Measurements from ENCODE around the gene KRT14.

GRCh38 chr17:41617136-41617535 is 30.4 kb upstream of the KRT14 start:
- TF ChIP-seq SMC3 (IDR thresholded peaks at IDR 0.05; ENCODE audit: low read depth, low read length) = no peak
- no peak for TF ChIP-seq POLR2A (IDR thresholded peaks at IDR 0.05; ENCODE audit: low read depth, low read length)
- no peak for TF ChIP-seq CTCF (conservative IDR thresholded peaks at IDR 0.05; ENCODE audit: low read depth, low read length)
- TF ChIP-seq RAD21 (IDR thresholded peaks at IDR 0.05; ENCODE audit: low read length) = no peak
- no peak for TF ChIP-seq MAZ (IDR thresholded peaks at IDR 0.05; ENCODE audit: borderline replicate concordance, low read depth, low read length)
- TF ChIP-seq USF2 (IDR thresholded peaks at IDR 0.05; ENCODE audit: low read depth, low read length) = no peak
- TF ChIP-seq CEBPB (IDR thresholded peaks at IDR 0.05; ENCODE audit: low read depth, low read length) = no peak
- TF ChIP-seq MXI1 (IDR thresholded peaks at IDR 0.05; ENCODE audit: borderline replicate concordance, low read depth, low read length) = no peak
- no peak for TF ChIP-seq RFX5 (IDR thresholded peaks at IDR 0.05; ENCODE audit: low read depth, low read length)
- no peak for TF ChIP-seq ELK1 (IDR thresholded peaks at IDR 0.05; ENCODE audit: borderline replicate concordance, low read depth, low read length)
- TF ChIP-seq MAFK (IDR thresholded peaks at IDR 0.05; ENCODE audit: low read depth, low read length) = no peak
- no peak for TF ChIP-seq CHD1 (IDR thresholded peaks at IDR 0.05; ENCODE audit: low read depth, low read length)
- no peak for TF ChIP-seq BHLHE40 (IDR thresholded peaks at IDR 0.05; ENCODE audit: low read depth, low read length)
- no peak for TF ChIP-seq FOS (IDR thresholded peaks at IDR 0.05; ENCODE audit: low read depth, low read length)

Data from IMR-90 (cell line).